OCI-LY3 (cell line): ENCODE measurements around the gene GPR183.

Experiments used
- H2AFZ ChIP-seq: fragments of 200-600, 300-600 bp; shearing (Covaris generic); 2 replicates; pipeline ENCODE4 v1.6.0; 2014; ENCODE audit warnings: antibody characterized with exemption, low read depth, low read length
- H3K27ac ChIP-seq: fragments of 200-600, 300-600 bp; sonication (generic); 2 replicates; pipeline ENCODE4 v1.5.1; 2014; ENCODE audit warnings: mild to moderate bottlenecking, low read length, moderate library complexity, mixed read lengths
- H3K27me3 ChIP-seq: fragments of 200-600, 300-600 bp; sonication (generic); 2 replicates; pipeline ENCODE4 v1.6.1; 2014; ENCODE audit warnings: low read depth, low read length, mixed read lengths
- H3K36me3 ChIP-seq: fragments of 200-600, 300-600 bp; sonication (generic); replicated peaks from 2 replicates; pipeline ENCODE3; 2014; ENCODE audit warnings: low read depth, low read length, mixed read lengths
- H3K4me1 ChIP-seq: fragments of 300-600, 200-600 bp; sonication (generic); 2 replicates; pipeline ENCODE4 v1.6.1; 2014; ENCODE audit warnings: low read length, mixed read lengths
- H3K4me2 ChIP-seq: fragments of 200-600, 300-600 bp; sonication (generic); 2 replicates; pipeline ENCODE4 v1.6.1; 2014; ENCODE audit warnings: low read length, mixed read lengths
- H3K4me3 ChIP-seq: fragments of 300-600, 200-600 bp; sonication (generic); 2 replicates; pipeline ENCODE4 v1.5.1; 2014; ENCODE audit warnings: antibody characterized with exemption, mild to moderate bottlenecking, low read length, moderate library complexity
- H3K79me2 ChIP-seq: fragments of 300-600, 200-600 bp; shearing (Covaris generic); 2 replicates; pipeline ENCODE4 v1.6.1; 2014; ENCODE audit warnings: mild to moderate bottlenecking, low read length, mixed read lengths
- H3K9ac ChIP-seq: fragments of 300-600, 200-600 bp; shearing (Covaris generic); 2 replicates; pipeline ENCODE4 v1.6.0; 2014; ENCODE audit warnings: mild to moderate bottlenecking, low read length, moderate library complexity
- H3K9me3 ChIP-seq: fragments of 200-600, 300-600 bp; shearing (Covaris generic); 2 replicates; pipeline ENCODE4 v1.6.1; 2014; ENCODE audit warnings: low read length, mixed read lengths; ENCODE audit not compliant: insufficient read depth
- H4K20me1 ChIP-seq: fragments of 200-600, 300-600 bp; sonication (generic); 2 replicates; pipeline ENCODE4 v1.6.1; 2016; ENCODE audit warnings: low read length, mixed read lengths; ENCODE audit not compliant: insufficient read depth
- CTCF ChIP-seq: fragments of 200-600, 300-600 bp; sonication (generic); IDR thresholded peaks from 2 replicates; pipeline ENCODE4 v1.5.1; 2014; ENCODE audit warnings: antibody characterized with exemption, low read length, low read depth
- EZH2phosphoT487 ChIP-seq: fragments of 200-600 bp; shearing (Covaris generic); IDR thresholded peaks from 2 replicates; pipeline ENCODE4 v1.6.1; 2018; ENCODE audit warnings: antibody characterized with exemption, mixed run types, low read depth

The GPR183 gene

GRCh38 chr13:99281811-99282263 is 25.4 kb downstream of the GPR183 start:
- Histone ChIP-seq H2AFZ (no peak overlapping the region), H3K27ac (peak overlapping the region; percentile 83), H3K36me3 (peaks cover 14% of the 10 kb centered on the region), H3K9ac (peak overlapping the region; percentile 17; the same call in 1 of the 2 replicates), H3K27me3 (peaks cover 16% of the 10 kb centered on the region), H3K9me3 (no peaks in the 10 kb centered on the region), H3K4me3 (peak overlapping the region; percentile 44), H3K4me2 (peak overlapping the region; percentile 70), H3K4me1 (peaks cover 43% of the 10 kb centered on the region), H3K79me2 (no peaks in the 10 kb centered on the region), H4K20me1 (peaks cover 5% of the 10 kb centered on the region)
- no peak for TF ChIP-seq EZH2phosphoT487
- TF ChIP-seq CTCF, result no peak

- Histone ChIP-seq H3K9ac (no peak overlapping the region), H3K4me2 (no peak overlapping the region), H3K9me3 (no peaks in the 10 kb centered on the region), H3K79me2 (no peaks in the 10 kb centered on the region), H3K36me3 (peaks cover 14% of the 10 kb centered on the region), H2AFZ (no peak overlapping the region), H4K20me1 (peaks cover 5% of the 10 kb centered on the region), H3K27ac (no peak overlapping the region), H3K27me3 (peaks cover 16% of the 10 kb centered on the region), H3K4me1 (peaks cover 40% of the 10 kb centered on the region), H3K4me3 (no peak overlapping the region)
- no peak for TF ChIP-seq CTCF
- TF ChIP-seq EZH2phosphoT487, result no peak
Observed at GRCh38 chr13:99280166-99280565, 27.0 kb downstream of the GPR183 start.

GRCh38 chr13:99279637-99280036 is 27.6 kb downstream of the GPR183 start:
- Histone ChIP-seq H3K27ac (no peak overlapping the region), H2AFZ (no peak overlapping the region), H3K79me2 (no peaks in the 10 kb centered on the region), H3K36me3 (peaks cover 17% of the 10 kb centered on the region), H3K4me2 (no peak overlapping the region), H3K27me3 (peaks cover 16% of the 10 kb centered on the region), H3K4me1 (peaks cover 43% of the 10 kb centered on the region), H4K20me1 (peaks cover 5% of the 10 kb centered on the region), H3K9ac (no peak overlapping the region), H3K4me3 (no peak overlapping the region), H3K9me3 (no peaks in the 10 kb centered on the region)
- TF ChIP-seq CTCF (no peak), EZH2phosphoT487 (no peak)

- no peak overlapping the region for H3K4me2 ChIP-seq
- H4K20me1 ChIP-seq, result peaks cover 5% of the 10 kb centered on the region
- TF ChIP-seq EZH2phosphoT487 (no peak), CTCF (no peak)
- H3K4me1 ChIP-seq, result peaks cover 43% of the 10 kb centered on the region
- H3K79me2 ChIP-seq, result no peaks in the 10 kb centered on the region
- H3K9me3 ChIP-seq, result no peaks in the 10 kb centered on the region
- H3K27ac ChIP-seq, result no peak overlapping the region
- H3K9ac ChIP-seq, result no peak overlapping the region
- H3K27me3 ChIP-seq, result peaks cover 16% of the 10 kb centered on the region
- H3K36me3 ChIP-seq, result peaks cover 17% of the 10 kb centered on the region
- H3K4me3 ChIP-seq, result no peak overlapping the region
- H2AFZ ChIP-seq, result no peak overlapping the region
Observed at GRCh38 chr13:99278843-99279242, 28.4 kb downstream of the GPR183 start.
